B cell (primary cell): ENCODE data around the gene NAA10. TPM values are rescaled to one million over a fixed set of nuclear protein-coding genes. Genes with fewer than 3 reads are reported as not detected.
A peak's percentile ranks its signal among the peaks of the same experiment; 100 is the strongest.

Experiments used
- ATAC-seq: fragments of 200-7000 bp; cut with Tn5 transposase; one replicate; pipeline ENCODE4 v1.10.0; 2021; ENCODE audit warnings: low read depth, mild to moderate bottlenecking, moderate number of reproducible peaks, moderate library complexity
- CTCF ChIA-PET: fragments of 350-600 bp; sonication (Branson Sonifier 250); formaldehyde crosslinking; loops from one replicate; lab custom pipeline; 2021; ENCODE audit warnings: antibody characterized with exemption, inconsistent platforms; lab: Charles Lee
- POLR2A ChIA-PET: fragments of 350-600 bp; sonication (Branson Sonifier 250); formaldehyde crosslinking; loops from one replicate; lab custom pipeline; 2021; ENCODE audit warnings: antibody characterized with exemption; lab: Charles Lee
- DNase-seq: peaks from one replicate; pipeline ENCODE4 v3.0.0; 2013
- H2AFZ ChIP-seq: 2 replicates; pipeline ENCODE4 v1.6.1; 2012; ENCODE audit warnings: mild to moderate bottlenecking, low read depth, low read length; ENCODE audit not compliant: insufficient read depth, poor library complexity, severe bottlenecking
- H3K27ac ChIP-seq, 2 donors: 1 replicate in 1 of 2; 2 replicates in 1 of 2; pipeline ENCODE4 v1.5.1; 2012 to 2013; ENCODE audit warnings: low read length in 2 of 2, mild to moderate bottlenecking in 2 of 2, moderate library complexity in 1 of 2
- H3K27me3 ChIP-seq, 4 experiments: fragments of 200-600 bp in 1 of 4; sonication (generic) in 1 of 4; replicated peaks in 1 of 4; 1 replicate in 2 of 4; 2 replicates in 2 of 4; pipeline versions ENCODE4 v1.6.1 to v1.7.0; 2013 to 2016; ENCODE audit warnings: low read length in 3 of 4, mild to moderate bottlenecking in 2 of 4, mixed read lengths in 1 of 4, moderate library complexity in 1 of 4; ENCODE audit not compliant: insufficient read depth in 4 of 4, control insufficient read depth in 3 of 4; ENCODE audit errors: control extremely low read depth in 1 of 4
- H3K36me3 ChIP-seq, 2 experiments: replicated peaks in 1 of 2; 1 replicate in 1 of 2; 2 replicates in 1 of 2; pipeline versions ENCODE4 v1.6.1 to v1.7.1; 2013; ENCODE audit warnings: low read length in 1 of 2; ENCODE audit not compliant: insufficient read depth in 2 of 2, control insufficient read depth in 1 of 2; ENCODE audit errors: control extremely low read depth in 1 of 2, extremely low read depth in 1 of 2
- H3K4me1 ChIP-seq, 2 donors: fragments of 200-600 bp in 1 of 2; sonication (generic) in 1 of 2; 1 replicate in 1 of 2; 2 replicates in 1 of 2; pipeline versions ENCODE4 v1.5.1 to v1.6.1; 2013 to 2017; ENCODE audit warnings: low read length in 2 of 2; ENCODE audit not compliant: control insufficient read depth in 2 of 2, insufficient read depth in 2 of 2
- H3K4me2 ChIP-seq: replicated peaks from 2 replicates; pipeline ENCODE3; 2012; ENCODE audit warnings: mild to moderate bottlenecking, low read depth, low read length; ENCODE audit not compliant: poor library complexity, severe bottlenecking
- H3K4me3 ChIP-seq, 5 experiments: fragments of 200-600 bp in 1 of 5; sonication (generic) in 1 of 5; 1 replicate in 3 of 5; 2 replicates in 2 of 5; pipeline versions ENCODE4 v1.5.1 to v1.7.0; 2011 to 2016; ENCODE audit warnings: low read length in 4 of 5, mild to moderate bottlenecking in 4 of 5, low read depth in 2 of 5, control low read depth in 1 of 5, moderate library complexity in 1 of 5; ENCODE audit not compliant: insufficient read depth in 1 of 5; ENCODE audit errors: control extremely low read depth in 1 of 5, extremely low read depth in 1 of 5
- H3K79me2 ChIP-seq: fragments of 200-600 bp; sonication (generic); one replicate; pipeline ENCODE4 v1.6.0; 2016; ENCODE audit warnings: low read length; ENCODE audit not compliant: control insufficient read depth, insufficient read depth
- H3K9ac ChIP-seq: fragments of 200-600 bp; sonication (generic); 2 replicates; pipeline ENCODE4 v1.6.1; 2017; ENCODE audit warnings: mild to moderate bottlenecking, low read length, moderate library complexity
- H3K9me3 ChIP-seq, 3 donors: one replicate each; pipeline versions ENCODE4 v1.6.1 to v1.7.1; 2013; ENCODE audit warnings: low read length in 2 of 3; ENCODE audit not compliant: control insufficient read depth in 2 of 3, insufficient read depth in 1 of 3; ENCODE audit errors: control extremely low read depth in 1 of 3
- H4K20me1 ChIP-seq: 2 replicates; pipeline ENCODE4 v1.6.0; 2012; ENCODE audit warnings: mild to moderate bottlenecking, low read length; ENCODE audit not compliant: insufficient read depth, control insufficient read depth, poor library complexity, severe bottlenecking
- H3K27ac Mint-ChIP-seq: one replicate; pipeline ENCODE4 v1.8.0; 2021; ENCODE audit warnings: mixed read lengths
- H3K27me3 Mint-ChIP-seq: one replicate; pipeline ENCODE4 v1.8.0; 2021; ENCODE audit warnings: mixed read lengths
- H3K4me1 Mint-ChIP-seq: one replicate; pipeline ENCODE4 v1.8.0; 2021; ENCODE audit warnings: mixed read lengths
- H3K4me3 Mint-ChIP-seq: one replicate; pipeline ENCODE4 v1.8.0; 2021; ENCODE audit warnings: mixed read lengths
- H3K9me3 Mint-ChIP-seq: one replicate; pipeline ENCODE4 v1.8.0; 2022; ENCODE audit warnings: mixed read lengths; ENCODE audit not compliant: insufficient read depth
- CTCF ChIP-seq: fragments of 200-600 bp; IDR thresholded peaks from one replicate; pipeline ENCODE4 v1.8.0; 2022; ENCODE audit warnings: antibody characterized with exemption, mild to moderate bottlenecking
- EZH2 ChIP-seq: IDR thresholded peaks from 2 replicates; pipeline ENCODE4 v1.6.1; 2012; ENCODE audit warnings: borderline replicate concordance, low read depth, mild to moderate bottlenecking, moderate library complexity, low read length; ENCODE audit not compliant: insufficient read depth, poor library complexity, severe bottlenecking
- WGBS: methylation state at CpG from one replicate; pipeline ENCODE4 v1.1.5; 2013; ENCODE audit warnings: missing lambda C conversion rate; ENCODE audit not compliant: insufficient coverage; 5-methylcytosine and 5-hydroxymethylcytosine counted together
- intact Hi-C: fragments of 100-400 bp; cut with micrococcal nuclease; formaldehyde crosslinking; loops from one replicate; pipeline ENCODE4 v1.10.0; 2022
- polyA plus RNA-seq: library from polyadenylated mRNA; depleted of rRNA; stranded (reverse); fragments of >200 nt; gene quantifications from 2 replicates; pipeline ENCODE4 v1.2.3, GENCODE V29; 2012
- total RNA-seq, 2 donors: library from RNA; stranded (reverse); fragments of 120-200 nt in 1 of 2; gene quantifications; 1 replicate in 1 of 2; 2 replicates in 1 of 2; pipeline versions ENCODE4 v1.2.3 to v1.2.4, GENCODE V29; 2013 to 2022

Gene NAA10
- total and polyA plus RNA-seq, 2 donors (not counting 1 experiment from before 2014, with no cell fraction given), result 78.3 to 102 TPM

DNA sequence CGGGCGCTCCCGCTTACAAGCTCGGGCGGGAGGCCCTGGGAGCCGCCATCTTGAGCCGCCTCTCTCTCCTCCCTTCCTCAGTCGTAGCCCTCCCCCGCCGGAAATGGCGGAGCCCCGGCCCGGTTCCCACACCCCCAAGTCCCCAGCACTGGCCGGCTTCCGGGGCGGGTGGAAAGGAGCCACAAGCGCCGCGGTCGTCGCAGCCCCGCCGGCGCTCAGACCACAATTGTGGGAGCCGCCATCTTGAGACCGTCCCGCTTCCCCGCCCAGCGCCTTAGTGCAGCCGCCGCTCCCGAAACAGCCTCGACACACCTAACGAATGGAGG, 36.2 kb upstream of the NAA10 start:
- POLR2A ChIA-PET, result interaction anchor here (0.6 to 2.5 kb wide), 11 partner anchors 14 to 400 kb away, joined by 3 to 35 read pairs (median 5); partner anchors contain the start of genes ARHGAP4, IRAK1 and RENBP
- peak overlapping the region; percentile 100 for H3K27ac Mint-ChIP-seq
- CTCF ChIA-PET, result interaction anchor here (0.6 to 3.4 kb wide), 7 partner anchors 18 to 439 kb away, joined by 3 to 21 read pairs (median 3); partner anchors contain the start of gene IRAK1
- no peaks in the 10 kb centered on the region for H3K9me3 Mint-ChIP-seq
- H3K4me1 Mint-ChIP-seq, result peaks cover 52% of the 10 kb centered on the region
- peak; percentile 44 for ATAC-seq
- Histone ChIP-seq H3K4me3 (peak overlapping the region; percentile 63 to 99 (median 97)), H3K27ac (peak overlapping the region; percentile 100), H3K9me3 (no peaks in the 10 kb centered on the region), H2AFZ (peak overlapping the region; percentile 71), H3K4me1 (peaks cover 52 to 57% of the 10 kb centered on the region in 2 donors), H4K20me1 (peaks cover 34% of the 10 kb centered on the region), H3K36me3 (peaks cover 0 to 4% of the 10 kb centered on the region in 2 experiments), H3K79me2 (peaks cover 53% of the 10 kb centered on the region), H3K27me3 (no peaks in the 10 kb centered on the region), H3K9ac (peak overlapping the region; percentile 100), H3K4me2 (peak overlapping the region; percentile 70)
- TF ChIP-seq EZH2, result no peak
- no peak for TF ChIP-seq CTCF
- no peaks in the 10 kb centered on the region for H3K27me3 Mint-ChIP-seq
- peak overlapping the region; percentile 100 for H3K4me3 Mint-ChIP-seq
- 3% methylated on average over 32 of the region's 34 CpGs for whole genome bisulfite sequencing
- intact Hi-C loops, result loop anchor here (1.0 to 5.0 kb wide), 6 partner anchors 14 to 406 kb away; partner anchors contain the start of gene EMD
- DNase-seq, result peak; percentile 90
